K562 (cell line): ENCODE results near the gene DNALI1. TPM values are rescaled to one million over a fixed set of nuclear protein-coding genes. Genes with fewer than 3 reads are reported as not detected.

ENCODE experiments used
- ATF1 ChIP-seq, 2 experiments: fragments of 450-650 bp in 1 of 2; IDR thresholded peaks; 2 replicates each; pipeline ENCODE4 v1.6.1; 2016; ENCODE audit warnings: missing compliant biosample characterization in 1 of 2, missing genetic modification characterization in 1 of 2
- CREB5 ChIP-seq: fragments of 250-450 bp; sonication (Bioruptor Pico); IDR thresholded peaks from 2 replicates; pipeline ENCODE4 v1.5.0; 2020; ENCODE audit warnings: mild to moderate bottlenecking
- CXXC5 ChIP-seq: fragments of 250-450 bp; sonication (Bioruptor Pico); IDR thresholded peaks from 2 replicates; pipeline ENCODE4 v1.8.0; 2022; ENCODE audit warnings: inconsistent platforms, mild to moderate bottlenecking, moderate library complexity
- IRF1 ChIP-seq: sonication (generic); formaldehyde crosslinking; IDR thresholded peaks from 2 replicates; pipeline ENCODE4 v1.8.0; 2022; ENCODE audit warnings: missing genetic modification reagents, mild to moderate bottlenecking, borderline replicate concordance
- MEIS2 ChIP-seq: fragments of 450-650 bp; IDR thresholded peaks from 2 replicates; pipeline ENCODE4 v1.6.1; 2014; ENCODE audit warnings: mild to moderate bottlenecking; ENCODE audit not compliant: partially characterized antibody
- MLX ChIP-seq, 2 experiments: fragments of 450-650 bp in 1 of 2; sonication (generic) in 1 of 2; formaldehyde crosslinking; conservative IDR thresholded peaks; 2 replicates each; pipeline versions ENCODE4 v1.4.0 to v1.8.1; 2020 to 2022; ENCODE audit warnings: mild to moderate bottlenecking in 1 of 2, missing genetic modification reagents in 1 of 2
- PURB ChIP-seq: sonication (generic); formaldehyde crosslinking; IDR thresholded peaks from 2 replicates; pipeline ENCODE4 v1.9.0; 2021; ENCODE audit warnings: low read depth, mild to moderate bottlenecking, missing genetic modification reagents
- SMAD1 ChIP-seq: fragments of 150-350 bp; IDR thresholded peaks from 2 replicates; pipeline ENCODE4 v1.6.1; 2014; ENCODE audit warnings: low read length, low read depth; ENCODE audit not compliant: partially characterized antibody
- SOX6 ChIP-seq: fragments of 450-650 bp; IDR thresholded peaks from 2 replicates; pipeline ENCODE4 v1.6.1; 2014; ENCODE audit warnings: mild to moderate bottlenecking
- ZC3H4 ChIP-seq: sonication (generic); formaldehyde crosslinking; IDR thresholded peaks from 2 replicates; pipeline ENCODE4 v1.9.0; 2021; ENCODE audit warnings: missing genetic modification reagents, borderline replicate concordance
- ZNF197 ChIP-seq: fragments of 200-800 bp; sonication (Bioruptor generic); IDR thresholded peaks from 2 replicates; pipeline ENCODE4 v1.6.1; 2016; ENCODE audit warnings: low read depth, missing genetic modification characterization, missing compliant biosample characterization
- ZNF324 ChIP-seq: fragments of 250-450 bp; sonication (Bioruptor Pico); IDR thresholded peaks from 2 replicates; pipeline ENCODE4 v1.4.0; 2020; ENCODE audit warnings: mild to moderate bottlenecking
- ZNF717 ChIP-seq: fragments of 250-450 bp; sonication (Bioruptor Pico); IDR thresholded peaks from 2 replicates; pipeline ENCODE4 v1.5.0; 2021
- ZNF780A ChIP-seq: fragments of 250-450 bp; sonication (Bioruptor Pico); IDR thresholded peaks from 2 replicates; pipeline ENCODE4 v1.5.0; 2021; ENCODE audit warnings: mild to moderate bottlenecking
- polyA plus RNA-seq, 8 experiments: library from polyadenylated mRNA; depleted of rRNA in 4 of 8; stranded (reverse) in 5 of 8; unstranded in 3 of 8; fragments of >200 nt; fragmentation: Nextera tagmentation in 2 of 8; fragmentation: Illumina TruSeq in 1 of 8; extraction: Ambion mirVana in 2 of 8; extraction: Trizol in 1 of 8; gene quantifications; 2 replicates each; pipeline versions ENCODE4 v1.2.1 to v1.2.3, GENCODE V29; 2011 to 2014; ENCODE audit warnings: inconsistent platforms in 1 of 8, missing spikeins in 1 of 8
- total RNA-seq, 7 experiments: library from RNA; depleted of rRNA in 6 of 7; stranded (reverse); fragments of >200 nt in 6 of 7; fragmentation: Illumina TruSeq in 2 of 7; extraction: Trizol in 2 of 7; gene quantifications; 2 replicates each; pipeline versions ENCODE4 v1.2.1 to v1.2.3, GENCODE V29; 2011 to 2021; ENCODE audit warnings: low replicate concordance in 1 of 7
- TF ChIP-seq, protein P1 (sequence below), 2 experiments: fragments of 150-350 bp in 1 of 2; IDR thresholded peaks; 2 replicates each; pipeline ENCODE4 v1.6.1; 2012 to 2016; ENCODE audit warnings: low read depth in 2 of 2, low read length in 2 of 2, mild to moderate bottlenecking in 1 of 2, moderate library complexity in 1 of 2
- TF ChIP-seq, protein P2 (sequence below), 2 experiments: fragments of 450-650 bp; IDR thresholded peaks; 2 replicates each; pipeline ENCODE4 v1.6.1; 2016

Gene DNALI1
- total and polyA plus RNA-seq, 9 of the 15 experiments (the other 6 are each of a cell fraction or from before 2014, with no cell fraction given): 0.87 to 5.6 (median 1.2) TPM

DNA sequence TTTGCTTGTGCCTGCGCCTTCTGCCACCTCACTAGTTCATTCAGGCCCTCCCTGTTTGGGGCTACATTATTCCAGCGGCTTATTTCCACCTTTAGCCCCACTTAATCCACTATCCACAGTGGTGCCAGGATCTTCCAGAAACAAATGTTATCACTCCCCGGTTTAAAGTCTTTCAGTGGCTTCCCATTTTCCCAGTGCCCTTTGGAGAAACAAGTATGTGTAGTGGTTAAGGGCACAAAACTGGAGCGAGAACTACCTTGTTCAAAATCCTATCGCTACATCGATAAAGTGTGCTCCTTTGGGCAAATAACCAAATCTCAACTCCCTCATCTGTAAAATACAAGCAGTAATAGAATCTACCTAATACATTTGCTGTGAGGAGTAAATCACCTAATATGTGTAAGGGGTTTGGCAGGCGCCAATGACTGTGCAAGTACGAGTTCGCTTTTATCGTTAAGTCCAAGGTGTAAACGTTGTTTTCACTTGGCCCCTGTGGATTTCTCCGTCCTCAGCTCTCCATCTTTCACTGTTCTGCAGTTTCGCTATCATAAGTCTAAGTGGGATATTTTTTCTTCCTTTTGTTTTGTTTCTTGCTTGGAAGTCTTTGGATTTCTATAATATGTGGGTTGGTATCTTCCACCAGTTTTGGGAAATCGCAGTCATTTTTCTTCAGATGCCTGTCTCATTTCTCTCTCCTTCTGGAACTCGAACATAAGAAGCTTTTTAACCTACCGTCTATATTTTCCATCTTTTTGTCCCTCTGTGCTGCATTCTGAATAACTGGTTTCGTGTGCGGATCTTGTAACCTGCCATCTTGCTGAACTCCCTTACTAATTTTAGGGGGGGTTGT, 41.3 kb upstream of the DNALI1 start (continued):
- TF ChIP-seq, protein P1, sequence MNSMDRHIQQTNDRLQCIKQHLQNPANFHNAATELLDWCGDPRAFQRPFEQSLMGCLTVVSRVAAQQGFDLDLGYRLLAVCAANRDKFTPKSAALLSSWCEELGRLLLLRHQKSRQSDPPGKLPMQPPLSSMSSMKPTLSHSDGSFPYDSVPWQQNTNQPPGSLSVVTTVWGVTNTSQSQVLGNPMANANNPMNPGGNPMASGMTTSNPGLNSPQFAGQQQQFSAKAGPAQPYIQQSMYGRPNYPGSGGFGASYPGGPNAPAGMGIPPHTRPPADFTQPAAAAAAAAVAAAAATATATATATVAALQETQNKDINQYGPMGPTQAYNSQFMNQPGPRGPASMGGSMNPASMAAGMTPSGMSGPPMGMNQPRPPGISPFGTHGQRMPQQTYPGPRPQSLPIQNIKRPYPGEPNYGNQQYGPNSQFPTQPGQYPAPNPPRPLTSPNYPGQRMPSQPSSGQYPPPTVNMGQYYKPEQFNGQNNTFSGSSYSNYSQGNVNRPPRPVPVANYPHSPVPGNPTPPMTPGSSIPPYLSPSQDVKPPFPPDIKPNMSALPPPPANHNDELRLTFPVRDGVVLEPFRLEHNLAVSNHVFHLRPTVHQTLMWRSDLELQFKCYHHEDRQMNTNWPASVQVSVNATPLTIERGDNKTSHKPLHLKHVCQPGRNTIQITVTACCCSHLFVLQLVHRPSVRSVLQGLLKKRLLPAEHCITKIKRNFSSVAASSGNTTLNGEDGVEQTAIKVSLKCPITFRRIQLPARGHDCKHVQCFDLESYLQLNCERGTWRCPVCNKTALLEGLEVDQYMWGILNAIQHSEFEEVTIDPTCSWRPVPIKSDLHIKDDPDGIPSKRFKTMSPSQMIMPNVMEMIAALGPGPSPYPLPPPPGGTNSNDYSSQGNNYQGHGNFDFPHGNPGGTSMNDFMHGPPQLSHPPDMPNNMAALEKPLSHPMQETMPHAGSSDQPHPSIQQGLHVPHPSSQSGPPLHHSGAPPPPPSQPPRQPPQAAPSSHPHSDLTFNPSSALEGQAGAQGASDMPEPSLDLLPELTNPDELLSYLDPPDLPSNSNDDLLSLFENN (IDR thresholded peaks at IDR 0.05; ENCODE audit: low read depth in 2 of 2, low read length in 2 of 2): no peak
- no peak for TF ChIP-seq IRF1 (CRISPR knock-in tag)
- TF ChIP-seq CREB5: no peak
- TF ChIP-seq MEIS2: peak; percentile 30
- no peak for TF ChIP-seq ATF1 (CRISPR knock-in tag; IDR thresholded peaks at IDR 0.05)
- no peak; the same call in 1 of the 2 replicates for TF ChIP-seq ATF1 (tag; IDR thresholded peaks at IDR 0.05)
- TF ChIP-seq PURB: no peak
- no peak for TF ChIP-seq ZNF324 (CRISPR knock-in tag)
- TF ChIP-seq ZC3H4 (CRISPR knock-in tag): no peak
- no peak for TF ChIP-seq ZNF197 (CRISPR knock-in tag)
- TF ChIP-seq CXXC5: no peak
- no peak for TF ChIP-seq ZNF780A (CRISPR knock-in tag)
- TF ChIP-seq SOX6: no peak
- TF ChIP-seq SMAD1: no peak
- TF ChIP-seq, protein P2, sequence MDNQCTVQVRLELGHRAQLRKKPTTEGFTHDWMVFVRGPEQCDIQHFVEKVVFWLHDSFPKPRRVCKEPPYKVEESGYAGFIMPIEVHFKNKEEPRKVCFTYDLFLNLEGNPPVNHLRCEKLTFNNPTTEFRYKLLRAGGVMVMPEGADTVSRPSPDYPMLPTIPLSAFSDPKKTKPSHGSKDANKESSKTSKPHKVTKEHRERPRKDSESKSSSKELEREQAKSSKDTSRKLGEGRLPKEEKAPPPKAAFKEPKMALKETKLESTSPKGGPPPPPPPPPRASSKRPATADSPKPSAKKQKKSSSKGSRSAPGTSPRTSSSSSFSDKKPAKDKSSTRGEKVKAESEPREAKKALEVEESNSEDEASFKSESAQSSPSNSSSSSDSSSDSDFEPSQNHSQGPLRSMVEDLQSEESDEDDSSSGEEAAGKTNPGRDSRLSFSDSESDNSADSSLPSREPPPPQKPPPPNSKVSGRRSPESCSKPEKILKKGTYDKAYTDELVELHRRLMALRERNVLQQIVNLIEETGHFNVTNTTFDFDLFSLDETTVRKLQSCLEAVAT (IDR thresholded peaks at IDR 0.05): peak in 1 of 2 experiments; percentile 34; a peak in 2 of 4 replicates
- TF ChIP-seq ZNF717 (CRISPR knock-in tag): no peak
- TF ChIP-seq MLX (CRISPR knock-in tag; conservative IDR thresholded peaks at IDR 0.05): no peak
